Brain microvascular endothelial cell (primary cell): ENCODE measurements around the gene CNTRL.
A peak's percentile ranks its signal among the peaks of the same experiment; 100 is the strongest.

Experiments
- DNase-seq: peaks from one replicate; pipeline ENCODE4 v3.0.0-alpha.2; 2020
- H3K27ac ChIP-seq: fragments of 250-450 bp; sonication (Bioruptor Pico); 2 replicates; pipeline ENCODE4 v1.5.1; 2020; ENCODE audit warnings: mild to moderate bottlenecking, moderate library complexity
- H3K27me3 ChIP-seq: fragments of 250-450 bp; sonication (Bioruptor Pico); replicated peaks from 2 replicates; pipeline ENCODE4 v1.5.1; 2020; ENCODE audit warnings: mild to moderate bottlenecking
- H3K36me3 ChIP-seq: fragments of 250-450 bp; sonication (Bioruptor Pico); replicated peaks from 2 replicates; pipeline ENCODE4 v1.5.1; 2020; ENCODE audit warnings: mild to moderate bottlenecking
- H3K4me3 ChIP-seq: 2 replicates; pipeline ENCODE4 v1.5.1; 2011; ENCODE audit warnings: low read depth, mild to moderate bottlenecking, control low read depth, low read length, moderate library complexity
- CTCF ChIP-seq: IDR thresholded peaks from 2 replicates; pipeline ENCODE4 v1.5.1; 2011; ENCODE audit warnings: low read depth, mild to moderate bottlenecking, moderate library complexity, low read length, control low read depth, inconsistent platforms; ENCODE audit errors: missing control alignments
- in situ Hi-C: cut with HindIII; loops from 2 replicates; pipeline ENCODE4 v1.10.0; 2017; ENCODE audit warnings: low sequenced_read_pairs, low pct_ligation_motif_present

Gene CNTRL

GRCh38 chr9:121204121-121204520, 129.4 kb downstream of the CNTRL start:
- H3K36me3 ChIP-seq, result no peaks in the 10 kb centered on the region
- H3K27ac ChIP-seq, result no peak overlapping the region
- DNase-seq, result no peak
- H3K4me3 ChIP-seq, result no peak overlapping the region
- no peaks in the 10 kb centered on the region for H3K27me3 ChIP-seq
- TF ChIP-seq CTCF, result no peak
- in situ Hi-C loops, result no loop called here

GRCh38 chr9:121204611-121205010, 129.9 kb downstream of the CNTRL start:
- Histone ChIP-seq H3K4me3 (no peak overlapping the region), H3K27me3 (no peaks in the 10 kb centered on the region), H3K36me3 (no peaks in the 10 kb centered on the region), H3K27ac (no peak overlapping the region)
- no peak for DNase-seq
- TF ChIP-seq CTCF, result no peak
- in situ Hi-C loops, result no loop called here

- in situ Hi-C loops, result no loop called here
- no peak for TF ChIP-seq CTCF
- peak; percentile 23 for DNase-seq
- H3K4me3 ChIP-seq, result no peak overlapping the region
- no peaks in the 10 kb centered on the region for H3K36me3 ChIP-seq
- no peak overlapping the region for H3K27ac ChIP-seq
- no peaks in the 10 kb centered on the region for H3K27me3 ChIP-seq
Observed at GRCh38 chr9:121206516-121207370, 132.0 kb downstream of the CNTRL start.

GRCh38 chr9:121207371-121207940, 132.7 kb downstream of the CNTRL start:
- no peaks in the 10 kb centered on the region for H3K36me3 ChIP-seq
- no peak overlapping the region for H3K4me3 ChIP-seq
- H3K27me3 ChIP-seq, result no peaks in the 10 kb centered on the region
- no peak overlapping the region for H3K27ac ChIP-seq
- no peak for DNase-seq
- in situ Hi-C loops, result no loop called here
- no peak for TF ChIP-seq CTCF

GRCh38 chr9:121210536-121210935, 135.8 kb downstream of the CNTRL start:
- in situ Hi-C loops, result no loop called here

More at GRCh38 chr9:121210536-121210935, 135.8 kb downstream of the CNTRL start:
- H3K27me3 ChIP-seq, result no peaks in the 10 kb centered on the region
- no peak for TF ChIP-seq CTCF
- no peak for DNase-seq
- H3K27ac ChIP-seq, result no peak overlapping the region
- H3K4me3 ChIP-seq, result no peak overlapping the region
- no peaks in the 10 kb centered on the region for H3K36me3 ChIP-seq
